Astrocyte of the cerebellum (primary cell): ENCODE results near the gene CTIF.

Experiments used
- DNase-seq: peaks from one replicate; pipeline ENCODE4 v3.0.0-alpha.2; 2011; ENCODE audit warnings: low read depth
- H3K4me3 ChIP-seq: 2 replicates; pipeline ENCODE4 v1.5.1; 2011; ENCODE audit warnings: mild to moderate bottlenecking, low read depth, low read length, moderate library complexity
- in situ Hi-C: cut with HindIII; loops from 2 replicates; pipeline ENCODE4 v1.10.0; 2017; ENCODE audit warnings: low sequenced_read_pairs
- TF ChIP-seq, protein P1 (sequence below): IDR thresholded peaks from 2 replicates; pipeline ENCODE4 v1.5.1; 2012; ENCODE audit warnings: low read length, low read depth, moderate library complexity, mild to moderate bottlenecking; ENCODE audit errors: missing control alignments

The CTIF gene

DNA sequence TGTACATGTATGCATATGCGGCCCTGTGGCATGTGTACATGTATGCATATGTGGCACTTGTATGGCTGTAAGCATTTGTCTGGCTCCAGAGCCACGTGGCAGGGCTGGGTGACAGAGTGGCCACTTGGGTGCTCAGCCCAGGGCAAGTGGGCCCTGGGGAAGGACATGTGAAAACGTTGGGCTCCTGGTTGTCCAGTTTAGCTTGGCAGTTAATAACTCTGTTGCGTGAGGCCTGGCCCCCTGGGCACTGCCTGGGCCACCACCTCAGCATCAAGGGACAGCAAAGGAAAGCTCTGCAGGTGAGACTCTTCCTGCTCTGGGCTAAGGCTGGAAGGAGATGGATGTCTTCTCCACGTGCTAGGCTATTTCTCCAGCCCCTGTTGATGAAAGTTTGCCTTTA is 119.9 kb downstream of the CTIF start:
- DNase-seq = no peak
- H3K4me3 ChIP-seq = no peak overlapping the region
- TF ChIP-seq, protein P1, sequence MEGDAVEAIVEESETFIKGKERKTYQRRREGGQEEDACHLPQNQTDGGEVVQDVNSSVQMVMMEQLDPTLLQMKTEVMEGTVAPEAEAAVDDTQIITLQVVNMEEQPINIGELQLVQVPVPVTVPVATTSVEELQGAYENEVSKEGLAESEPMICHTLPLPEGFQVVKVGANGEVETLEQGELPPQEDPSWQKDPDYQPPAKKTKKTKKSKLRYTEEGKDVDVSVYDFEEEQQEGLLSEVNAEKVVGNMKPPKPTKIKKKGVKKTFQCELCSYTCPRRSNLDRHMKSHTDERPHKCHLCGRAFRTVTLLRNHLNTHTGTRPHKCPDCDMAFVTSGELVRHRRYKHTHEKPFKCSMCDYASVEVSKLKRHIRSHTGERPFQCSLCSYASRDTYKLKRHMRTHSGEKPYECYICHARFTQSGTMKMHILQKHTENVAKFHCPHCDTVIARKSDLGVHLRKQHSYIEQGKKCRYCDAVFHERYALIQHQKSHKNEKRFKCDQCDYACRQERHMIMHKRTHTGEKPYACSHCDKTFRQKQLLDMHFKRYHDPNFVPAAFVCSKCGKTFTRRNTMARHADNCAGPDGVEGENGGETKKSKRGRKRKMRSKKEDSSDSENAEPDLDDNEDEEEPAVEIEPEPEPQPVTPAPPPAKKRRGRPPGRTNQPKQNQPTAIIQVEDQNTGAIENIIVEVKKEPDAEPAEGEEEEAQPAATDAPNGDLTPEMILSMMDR = no peak
- in situ Hi-C loops = no loop called here

DNA sequence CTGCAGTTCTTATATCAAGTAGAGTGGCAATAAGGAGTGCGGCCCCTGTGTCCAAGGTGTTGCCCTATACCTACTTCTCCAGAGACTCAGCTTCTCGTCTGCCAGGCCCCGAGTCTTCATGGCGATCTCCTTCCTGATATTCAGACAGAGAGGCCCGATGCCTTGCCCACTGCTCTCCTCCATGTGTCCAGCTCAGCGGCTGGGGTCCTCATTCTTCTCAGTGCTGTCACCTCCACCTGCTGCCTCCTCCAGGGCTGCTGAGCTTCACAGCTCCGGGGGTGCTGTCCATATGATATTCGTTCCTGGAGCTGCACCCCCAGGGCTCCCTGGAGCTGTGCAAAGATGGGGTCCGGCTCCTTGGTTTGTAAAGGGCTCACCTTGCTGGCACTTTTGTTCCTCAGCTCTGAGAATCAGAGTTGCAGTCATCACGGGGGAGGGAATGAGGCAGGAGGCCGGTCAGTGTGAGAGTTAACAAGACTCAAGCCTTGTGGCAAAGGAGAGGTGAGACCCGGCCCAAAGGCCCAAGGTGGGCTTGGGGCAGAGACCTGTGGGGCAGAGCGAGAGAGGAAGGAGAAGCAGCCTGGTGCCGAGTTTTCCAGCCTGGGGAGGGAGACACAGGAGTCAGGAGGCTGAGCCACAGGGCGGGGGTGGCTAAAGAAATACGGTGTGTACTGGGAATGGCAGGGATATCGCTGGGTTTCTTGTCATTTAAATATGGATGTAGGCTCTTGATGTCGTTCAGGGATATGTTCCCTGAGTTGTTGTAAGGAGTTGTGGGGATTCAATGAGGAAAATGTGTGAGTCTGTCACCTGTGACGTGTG is 120.6 kb downstream of the CTIF start:
- no peak for DNase-seq
- TF ChIP-seq, protein P1 = no peak
- H3K4me3 ChIP-seq = no peak overlapping the region
- in situ Hi-C loops = no loop called here

DNA sequence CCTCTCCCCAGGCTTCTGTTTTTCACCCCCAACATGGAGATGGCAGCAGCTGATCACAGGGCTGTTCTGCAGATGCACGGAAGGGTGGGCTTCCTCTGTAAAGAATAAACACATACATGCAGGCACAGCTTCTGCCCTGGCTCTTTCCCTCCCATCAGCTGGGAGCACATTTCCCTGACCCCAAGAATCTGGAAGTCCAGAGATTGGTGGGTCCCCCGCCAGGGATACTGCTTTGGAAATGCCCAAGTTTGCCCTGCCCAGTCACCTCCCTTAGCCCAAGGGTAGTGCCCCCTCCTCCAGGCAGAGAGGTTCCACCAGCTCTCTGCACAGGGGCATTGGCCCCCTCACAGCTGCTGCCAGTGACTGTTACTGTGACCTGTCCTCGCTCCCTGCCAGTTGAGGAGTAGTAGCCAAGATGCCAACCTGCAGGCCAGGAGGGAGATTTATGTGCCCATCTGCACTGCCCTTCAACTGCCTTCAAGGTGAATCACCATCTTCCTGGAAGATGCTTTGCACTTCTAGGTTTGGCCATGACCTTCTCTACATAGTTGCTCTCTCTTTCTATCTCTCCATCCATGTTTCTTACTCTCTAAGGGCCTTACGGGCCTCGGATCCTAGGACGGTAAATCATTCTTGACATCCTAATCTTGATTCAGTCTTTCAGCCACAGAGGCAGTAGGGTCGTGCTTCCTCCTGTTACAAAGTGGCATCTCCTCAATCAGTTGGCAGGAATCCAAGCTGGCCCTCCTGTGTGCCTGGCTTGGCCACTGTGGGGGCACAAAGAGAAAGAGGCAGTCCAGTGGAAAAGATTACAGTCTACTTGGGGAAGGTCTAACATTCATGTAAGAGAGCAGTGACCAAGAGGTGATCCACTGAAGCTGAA is 121.8 kb downstream of the CTIF start:
- in situ Hi-C loops = no loop called here
- TF ChIP-seq, protein P1 = no peak
- H3K4me3 ChIP-seq = no peak overlapping the region
- DNase-seq = no peak

DNA sequence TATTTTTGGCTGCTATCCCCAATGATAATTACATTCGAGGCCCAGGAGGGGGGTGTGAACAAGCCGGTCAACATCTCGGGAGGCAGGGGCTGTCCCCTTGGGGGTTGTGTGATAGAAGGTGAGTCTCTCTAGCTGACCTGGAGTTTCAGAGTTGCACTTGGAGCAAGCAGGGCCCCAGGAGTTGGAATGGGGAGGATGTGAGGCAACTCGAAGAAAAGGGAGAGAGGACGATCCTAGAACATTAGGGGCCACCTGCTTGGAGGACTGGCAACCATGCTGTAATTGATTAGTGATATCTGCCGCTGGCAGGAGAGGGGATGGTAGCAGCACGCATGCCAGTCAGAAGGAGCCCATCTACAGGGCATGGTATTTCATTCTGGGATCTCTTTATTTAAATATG is 122.6 kb downstream of the CTIF start:
- TF ChIP-seq, protein P1 = no peak
- in situ Hi-C loops = no loop called here
- no peak for DNase-seq
- no peak overlapping the region for H3K4me3 ChIP-seq

DNA sequence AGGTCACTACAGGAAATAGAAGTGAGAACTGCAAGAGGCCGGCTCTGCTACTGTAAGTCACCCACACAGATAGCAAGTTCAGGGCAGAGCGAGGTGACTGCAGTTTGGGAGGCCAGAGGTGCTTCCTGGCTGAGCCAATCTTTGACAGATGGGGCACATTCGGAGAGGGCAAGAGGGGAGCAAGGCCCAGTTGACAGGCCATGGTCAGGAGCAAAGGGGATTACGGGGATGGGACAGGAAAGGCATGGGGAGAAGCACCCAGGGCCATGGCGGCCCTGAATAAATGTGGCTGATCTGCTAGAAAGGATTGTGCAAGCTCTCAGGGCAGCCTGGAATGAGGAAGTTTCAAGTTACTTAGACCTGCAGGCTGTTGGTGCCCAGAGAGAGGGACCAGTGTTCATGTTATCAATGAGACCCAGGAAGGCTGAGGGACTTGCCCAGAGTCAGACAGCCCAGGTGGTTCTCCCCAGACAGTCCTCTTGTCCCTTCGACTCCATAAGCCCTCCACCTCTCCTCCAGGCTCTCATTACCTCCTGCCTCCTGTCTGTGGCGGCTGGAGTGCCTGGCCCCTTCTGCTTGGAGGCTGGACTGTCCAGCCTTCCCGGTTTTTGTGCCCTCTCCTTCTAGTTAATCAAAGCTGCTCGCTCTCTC is 123.3 kb downstream of the CTIF start:
- DNase-seq = no peak
- H3K4me3 ChIP-seq = no peak overlapping the region
- TF ChIP-seq, protein P1 = no peak
- in situ Hi-C loops = no loop called here
